ENCODE results near the gene RARS2.
"Not testable (repeated sequence)": the region's sequence is repeated elsewhere in the genome, so short reads cannot be mapped to it uniquely, and the experiment has no call there.

RARS2 gene

GRCh38 chr6:87589693-87590416 is at the start of gene RARS2, which contains the start of gene ORC3:
Gene RARS2 (minus strand): TSS chr6:87589987. CDS start chr6:87589957, 30 bp downstream.
Gene ORC3 (plus strand): TSS chr6:87590135. CDS start chr6:87590169, 34 bp downstream.
- DNase-seq (ENCODE audit: low read depth in 3 of 3) = peak; percentile 90 to 94 (median 92)

GRCh38 chr6:87639373-87639772 is 49.6 kb upstream of the RARS2 start:
- DNase-seq (ENCODE audit: low read depth in 3 of 3) = no peak

GRCh38 chr6:87637106-87637505 is 47.3 kb upstream of the RARS2 start:
- DNase-seq (ENCODE audit: low read depth in 3 of 3) = no peak

- DNase-seq (ENCODE audit: low read depth in 3 of 3) = no peak
Measured at GRCh38 chr6:87636315-87636714, 46.5 kb upstream of the RARS2 start.

GRCh38 chr6:87633851-87634250 is 44.1 kb upstream of the RARS2 start:
- no peak for DNase-seq (ENCODE audit: low read depth in 3 of 3)

- no peak for DNase-seq (ENCODE audit: low read depth in 3 of 3)
Measured at GRCh38 chr6:87630746-87631145, 41.0 kb upstream of the RARS2 start.

GRCh38 chr6:87628881-87629280 is 39.1 kb upstream of the RARS2 start:
- DNase-seq (ENCODE audit: low read depth in 3 of 3) = no peak

GRCh38 chr6:87628424-87628823 is 38.6 kb upstream of the RARS2 start:
- DNase-seq (ENCODE audit: low read depth in 3 of 3) = no peak

GRCh38 chr6:87623248-87623647 is 33.5 kb upstream of the RARS2 start:
- no peak for DNase-seq (ENCODE audit: low read depth in 3 of 3)

GRCh38 chr6:87618531-87618930 is 28.7 kb upstream of the RARS2 start:
- DNase-seq (ENCODE audit: low read depth in 3 of 3) = no peak

- no peak for DNase-seq (ENCODE audit: low read depth in 3 of 3)
Measured at GRCh38 chr6:87617405-87617804, 27.6 kb upstream of the RARS2 start.

GRCh38 chr6:87613018-87613417 is 23.2 kb upstream of the RARS2 start:
- DNase-seq (ENCODE audit: low read depth in 3 of 3) = not testable (repeated sequence)

- no peak for DNase-seq (ENCODE audit: low read depth in 3 of 3)
Measured at GRCh38 chr6:87608802-87609201, 19.0 kb upstream of the RARS2 start.

- DNase-seq (ENCODE audit: low read depth in 3 of 3) = no peak
Measured at GRCh38 chr6:87606199-87606598, 16.4 kb upstream of the RARS2 start.

GRCh38 chr6:87600576-87600975 is 10.8 kb upstream of the RARS2 start:
- DNase-seq (ENCODE audit: low read depth in 3 of 3) = no peak

- no peak for DNase-seq (ENCODE audit: low read depth in 3 of 3)
Measured at GRCh38 chr6:87590990-87591389, 1.2 kb upstream of the RARS2 start.

GRCh38 chr6:87590417-87590880 is 662 bp upstream of the RARS2 start:
- no peak for DNase-seq (ENCODE audit: low read depth in 3 of 3)

- no peak for DNase-seq (ENCODE audit: low read depth in 3 of 3)
Measured at GRCh38 chr6:87588756-87589407, 905 bp downstream of the RARS2 start.

GRCh38 chr6:87586371-87587077 is 3.3 kb downstream of the RARS2 start:
- DNase-seq (ENCODE audit: low read depth in 3 of 3) = no peak

- no peak for DNase-seq (ENCODE audit: low read depth in 3 of 3)
Measured at GRCh38 chr6:87583822-87584221, 6.0 kb downstream of the RARS2 start.

- DNase-seq (ENCODE audit: low read depth in 3 of 3) = no peak
Measured at GRCh38 chr6:87575423-87575822, 14.4 kb downstream of the RARS2 start.

- no peak for DNase-seq (ENCODE audit: low read depth in 3 of 3)
Measured at GRCh38 chr6:87574237-87574804, 15.5 kb downstream of the RARS2 start.

All from stimulated activated CD4-positive, alpha-beta T cell treated with anti-CD3 and anti-CD28 coated beads, TNF-alpha, amount 100 ng/mL, for 48 hours (primary cell).